Upper lobe of right lung (tissue), 1 donor: Measurements from ENCODE around the gene SRGAP3. TPM values are rescaled to one million over a fixed set of nuclear protein-coding genes. Genes with fewer than 3 reads are reported as not detected.

Experiments used
- ATAC-seq: fragments of 200-7000 bp; cut with Tn5 transposase; one replicate; pipeline ENCODE4 v1.9.1; 2020; ENCODE audit warnings: mild to moderate bottlenecking, moderate library complexity
- DNase-seq: peaks from one replicate; pipeline ENCODE4 v3.0.0-alpha.2; 2020
- H3K27ac ChIP-seq: fragments of 200-600 bp; one replicate; pipeline ENCODE4 v1.8.0; 2022
- H3K27me3 ChIP-seq: fragments of 200-600 bp; one replicate; pipeline ENCODE4 v1.8.0; 2022; ENCODE audit warnings: mild to moderate bottlenecking
- H3K36me3 ChIP-seq: fragments of 200-600 bp; one replicate; pipeline ENCODE4 v1.8.0; 2022
- H3K4me1 ChIP-seq: fragments of 200-600 bp; one replicate; pipeline ENCODE4 v1.8.0; 2022
- H3K4me3 ChIP-seq: fragments of 200-600 bp; one replicate; pipeline ENCODE4 v1.8.0; 2022; ENCODE audit warnings: mild to moderate bottlenecking
- H3K9me3 ChIP-seq: fragments of 200-600 bp; one replicate; pipeline ENCODE4 v1.8.0; 2022
- intact Hi-C: fragments of 100-400 bp; cut with DNase I; formaldehyde crosslinking; loops from one replicate; pipeline ENCODE4 v1.11.0; 2022
- total RNA-seq: library from RNA; stranded (reverse); fragmentation: NEBNext Ultra II Directional; extraction: Animal tissue kit (Norgen Biotek cat#: 25700); gene quantifications from one replicate; pipeline ENCODE4 v1.2.1, GENCODE V29; 2021
- TF ChIP-seq, protein P1 (sequence below): fragments of 200-600 bp; IDR thresholded peaks from one replicate; pipeline ENCODE4 v1.8.0; 2022; ENCODE audit warnings: antibody characterized with exemption
- donor health status: DM: no; HTN: yes; CAD: no; lungs with severe emphysema.

The SRGAP3 gene
- total RNA-seq, 1 donor from 2014 or later = 3.2 TPM

- Histone ChIP-seq H3K4me3 (no peak overlapping the region), H3K27ac (no peak overlapping the region), H3K9me3 (no peaks in the 10 kb centered on the region), H3K36me3 (no peaks in the 10 kb centered on the region), H3K4me1 (no peaks in the 10 kb centered on the region), H3K27me3 (no peaks in the 10 kb centered on the region)
- DNase-seq = no peak
- intact Hi-C loops = no loop called here
- TF ChIP-seq, protein P1, sequence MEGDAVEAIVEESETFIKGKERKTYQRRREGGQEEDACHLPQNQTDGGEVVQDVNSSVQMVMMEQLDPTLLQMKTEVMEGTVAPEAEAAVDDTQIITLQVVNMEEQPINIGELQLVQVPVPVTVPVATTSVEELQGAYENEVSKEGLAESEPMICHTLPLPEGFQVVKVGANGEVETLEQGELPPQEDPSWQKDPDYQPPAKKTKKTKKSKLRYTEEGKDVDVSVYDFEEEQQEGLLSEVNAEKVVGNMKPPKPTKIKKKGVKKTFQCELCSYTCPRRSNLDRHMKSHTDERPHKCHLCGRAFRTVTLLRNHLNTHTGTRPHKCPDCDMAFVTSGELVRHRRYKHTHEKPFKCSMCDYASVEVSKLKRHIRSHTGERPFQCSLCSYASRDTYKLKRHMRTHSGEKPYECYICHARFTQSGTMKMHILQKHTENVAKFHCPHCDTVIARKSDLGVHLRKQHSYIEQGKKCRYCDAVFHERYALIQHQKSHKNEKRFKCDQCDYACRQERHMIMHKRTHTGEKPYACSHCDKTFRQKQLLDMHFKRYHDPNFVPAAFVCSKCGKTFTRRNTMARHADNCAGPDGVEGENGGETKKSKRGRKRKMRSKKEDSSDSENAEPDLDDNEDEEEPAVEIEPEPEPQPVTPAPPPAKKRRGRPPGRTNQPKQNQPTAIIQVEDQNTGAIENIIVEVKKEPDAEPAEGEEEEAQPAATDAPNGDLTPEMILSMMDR = no peak
- ATAC-seq = no peak
Measured at GRCh38 chr3:9009976-9010545, 239.4 kb downstream of the SRGAP3 start.

DNA sequence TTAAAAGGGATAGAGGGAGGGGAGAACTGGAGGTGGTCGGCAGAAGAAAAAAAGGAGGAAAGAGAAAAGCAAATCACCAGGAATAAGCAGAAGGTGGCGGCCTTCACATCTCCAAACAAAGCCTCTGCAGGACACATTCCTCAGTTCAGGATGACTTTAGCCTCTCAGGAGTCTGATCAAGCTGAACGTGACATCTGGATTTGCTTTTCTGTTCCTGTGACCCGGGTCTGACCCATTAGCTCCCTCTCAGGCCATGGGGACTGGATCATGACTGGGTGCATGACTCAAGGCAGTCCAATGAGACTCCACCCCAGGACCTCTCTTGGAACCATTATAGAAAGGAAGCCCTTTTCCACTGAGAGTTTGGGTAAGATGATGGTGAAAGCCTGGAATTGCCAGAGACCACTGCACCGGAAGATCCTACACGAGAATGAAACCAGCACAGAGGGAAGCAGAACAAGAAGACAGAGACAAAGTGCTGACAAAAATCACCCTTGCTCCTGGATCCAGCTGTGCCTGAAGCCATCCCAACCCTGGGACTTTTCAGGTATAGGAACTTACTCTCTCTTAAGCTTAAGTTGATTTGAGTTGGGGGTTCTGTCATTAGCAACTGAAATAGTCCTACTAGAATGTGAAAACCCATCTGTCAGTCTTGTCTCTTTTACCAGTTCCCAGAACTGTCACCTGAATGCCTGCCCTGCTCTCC, 240.7 kb downstream of the SRGAP3 start:
- no peak for ATAC-seq
- Histone ChIP-seq H3K27me3 (no peaks in the 10 kb centered on the region), H3K27ac (no peak overlapping the region), H3K4me3 (no peak overlapping the region), H3K4me1 (no peaks in the 10 kb centered on the region), H3K36me3 (no peaks in the 10 kb centered on the region), H3K9me3 (no peaks in the 10 kb centered on the region)
- DNase-seq = no peak
- intact Hi-C loops = no loop called here
- TF ChIP-seq, protein P1 = no peak

DNA sequence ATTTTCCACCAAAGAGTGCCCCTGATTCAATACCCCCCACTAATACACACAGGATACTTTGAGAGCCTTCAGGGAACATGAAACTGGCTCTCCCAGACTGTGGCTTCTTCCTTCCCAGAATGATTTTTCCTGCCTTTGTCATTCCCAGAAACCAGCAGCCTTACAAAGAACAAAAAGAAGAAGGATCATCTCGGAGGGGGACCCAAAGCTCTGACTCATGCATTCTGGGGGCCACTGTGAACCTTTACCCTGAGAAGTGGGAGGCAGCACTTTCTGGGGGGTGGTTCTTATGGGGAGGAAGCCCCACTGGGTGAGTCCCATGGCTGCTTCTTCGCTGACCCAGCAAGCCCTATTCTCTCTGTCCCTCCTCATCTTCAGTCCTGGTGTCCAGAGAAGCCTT, 241.5 kb downstream of the SRGAP3 start:
- TF ChIP-seq, protein P1 = no peak
- no peak for DNase-seq
- Histone ChIP-seq H3K4me3 (no peak overlapping the region), H3K27me3 (no peaks in the 10 kb centered on the region), H3K9me3 (no peaks in the 10 kb centered on the region), H3K36me3 (no peaks in the 10 kb centered on the region), H3K4me1 (no peaks in the 10 kb centered on the region), H3K27ac (no peak overlapping the region)
- ATAC-seq = no peak
- intact Hi-C loops = no loop called here

DNA sequence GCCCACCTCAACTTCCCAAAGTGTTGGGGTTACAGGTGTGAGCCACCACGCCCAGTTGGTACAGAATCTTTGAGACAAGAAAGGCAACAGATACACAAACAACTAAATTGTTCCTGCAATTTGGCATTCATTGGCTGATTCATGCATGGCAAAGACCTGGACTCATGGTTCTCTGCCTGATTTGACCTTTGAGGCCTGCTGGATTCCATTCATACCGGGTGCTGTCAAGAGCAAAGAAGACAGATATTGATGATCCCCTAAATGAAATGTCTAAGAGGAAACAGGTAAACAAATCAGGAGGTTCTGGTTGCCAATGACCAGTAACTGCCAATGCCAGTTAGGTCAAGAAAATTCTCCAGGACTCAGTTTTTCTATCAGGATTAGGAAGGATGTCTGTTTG, 242.2 kb downstream of the SRGAP3 start:
- Histone ChIP-seq H3K27me3 (no peaks in the 10 kb centered on the region), H3K4me1 (no peaks in the 10 kb centered on the region), H3K9me3 (no peaks in the 10 kb centered on the region), H3K27ac (no peak overlapping the region), H3K36me3 (no peaks in the 10 kb centered on the region), H3K4me3 (no peak overlapping the region)
- ATAC-seq (no peak), DNase-seq (no peak)
- TF ChIP-seq, protein P1 = no peak
- intact Hi-C loops = no loop called here

DNA sequence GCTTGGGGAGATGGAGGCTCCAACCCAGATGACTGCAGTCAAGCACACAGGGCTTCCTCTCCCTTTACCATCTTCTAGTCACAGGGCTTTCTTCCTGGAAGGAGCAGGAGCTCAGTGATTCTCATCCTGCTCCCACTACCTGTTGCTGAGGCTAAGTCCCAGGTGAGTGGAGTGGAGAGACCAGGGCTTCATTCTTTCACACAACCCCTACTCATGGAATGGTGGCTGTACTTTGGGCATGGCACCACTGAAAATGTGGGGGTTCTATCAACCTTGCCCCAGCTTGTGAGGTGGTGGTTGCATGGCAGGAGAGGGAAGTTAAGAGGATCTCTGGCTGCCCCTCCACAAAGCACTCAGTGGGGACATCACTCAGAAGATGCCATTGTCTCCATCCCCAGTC, 249.4 kb downstream of the SRGAP3 start:
- peaks cover 4% of the 10 kb centered on the region for H3K4me1 ChIP-seq

More for the DNA sequence above, 249.4 kb downstream of the SRGAP3 start:
- no peak overlapping the region for H3K27ac ChIP-seq
- no peak for DNase-seq
- intact Hi-C loops = no loop called here
- TF ChIP-seq, protein P1 = no peak
- H3K36me3 ChIP-seq = no peaks in the 10 kb centered on the region
- H3K9me3 ChIP-seq = no peaks in the 10 kb centered on the region
- H3K4me3 ChIP-seq = no peak overlapping the region
- ATAC-seq = no peak
- H3K27me3 ChIP-seq = no peaks in the 10 kb centered on the region
